ENCODE measurements around the gene NCMAP.
"Not testable (repeated sequence)": the region's sequence is repeated elsewhere in the genome, so short reads cannot be mapped to it uniquely, and the experiment has no call there.

The NCMAP gene

GRCh38 chr1:24544239-24544638 is 11.6 kb upstream of the NCMAP start:
- no peak for DNase-seq

GRCh38 chr1:24545662-24546061 is 10.2 kb upstream of the NCMAP start:
- no peak for DNase-seq

GRCh38 chr1:24547195-24547594 is 8.7 kb upstream of the NCMAP start:
- no peak for DNase-seq

GRCh38 chr1:24548070-24548469 is 7.8 kb upstream of the NCMAP start:
- no peak for DNase-seq

- not testable (repeated sequence) for DNase-seq
Measured at GRCh38 chr1:24549210-24549609, 6.7 kb upstream of the NCMAP start.

GRCh38 chr1:24551290-24551959 is 4.5 kb upstream of the NCMAP start:
- DNase-seq: no peak

GRCh38 chr1:24551960-24552571 is 3.8 kb upstream of the NCMAP start:
- DNase-seq: no peak

GRCh38 chr1:24553931-24554330 is 2.0 kb upstream of the NCMAP start:
- no peak for DNase-seq

GRCh38 chr1:24554714-24555113 is 1.2 kb upstream of the NCMAP start:
- no peak for DNase-seq

GRCh38 chr1:24556414-24556795 is 518 bp downstream of the NCMAP start:
- no peak for DNase-seq

- DNase-seq: no peak
Measured at GRCh38 chr1:24557220-24557619, 1.3 kb downstream of the NCMAP start.

GRCh38 chr1:24557711-24558131 is 1.8 kb downstream of the NCMAP start:
- DNase-seq: no peak

- DNase-seq: no peak
Measured at GRCh38 chr1:24558455-24558854, 2.6 kb downstream of the NCMAP start.

GRCh38 chr1:24558902-24559791 is 3.3 kb downstream of the NCMAP start:
- DNase-seq: no peak

GRCh38 chr1:24560361-24560760 is 4.5 kb downstream of the NCMAP start:
- DNase-seq: no peak

- no peak for DNase-seq
Measured at GRCh38 chr1:24562625-24563024, 6.7 kb downstream of the NCMAP start.

- no peak for DNase-seq
Measured at GRCh38 chr1:24564695-24565094, 8.8 kb downstream of the NCMAP start.

GRCh38 chr1:24566236-24566867 is 10.5 kb downstream of the NCMAP start:
- no peak for DNase-seq

- no peak for DNase-seq
Measured at GRCh38 chr1:24567792-24568388, 12.0 kb downstream of the NCMAP start.

GRCh38 chr1:24568475-24568874 is 12.6 kb downstream of the NCMAP start:
- no peak for DNase-seq

GRCh38 chr1:24570265-24571125 is 14.6 kb downstream of the NCMAP start:
- no peak for DNase-seq

- no peak for DNase-seq
Measured at GRCh38 chr1:24572301-24572700, 16.4 kb downstream of the NCMAP start.

All from CD4-positive, alpha-beta T cell treated with Interferon alpha-2 for 1 hour (primary cell).